GM19023 (cell line): Measurements from ENCODE around the gene RPS6KA4.
"Not testable (repeated sequence)": the region's sequence is repeated elsewhere in the genome, so short reads cannot be mapped to it uniquely, and the experiment has no call there.

Source experiments
- ATAC-seq: cut with Tn5 transposase; IDR thresholded peaks from one replicate; pipeline ENCODE4 v1.9.1; 2021; ENCODE audit warnings: mild to moderate bottlenecking, moderate library complexity; ENCODE audit not compliant: unreplicated experiment

Gene RPS6KA4

DNA sequence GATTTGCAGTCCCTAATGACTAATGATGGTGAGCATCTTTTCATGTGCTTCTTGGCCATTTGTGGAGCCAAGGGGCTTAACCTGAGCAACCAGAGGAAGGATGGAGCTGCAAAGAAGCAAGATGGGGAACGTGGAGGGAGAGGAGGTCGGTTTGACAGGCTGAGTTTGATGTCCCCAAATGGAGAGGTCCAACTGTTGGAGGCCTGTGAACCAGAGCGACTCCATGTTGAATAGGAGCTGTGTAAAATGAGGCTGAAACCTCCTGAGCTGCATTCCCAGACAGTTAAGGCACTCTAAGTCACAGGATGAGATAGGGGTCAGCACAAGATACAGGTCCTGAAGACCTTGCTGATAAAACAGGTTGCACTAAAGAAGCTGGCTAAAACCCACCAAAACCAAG lies 54.5 kb downstream of the RPS6KA4 start:
- ATAC-seq = no peak

- ATAC-seq = no peak
Measured at GRCh38 chr11:64415286-64415685, 56.3 kb downstream of the RPS6KA4 start.

- ATAC-seq = no peak
Measured at GRCh38 chr11:64415996-64416728, 57.2 kb downstream of the RPS6KA4 start.

- not testable (repeated sequence) for ATAC-seq
Measured at GRCh38 chr11:64418233-64418632, 59.3 kb downstream of the RPS6KA4 start.

GRCh38 chr11:64419257-64419790 lies 60.4 kb downstream of the RPS6KA4 start:
- ATAC-seq = no peak

- no peak for ATAC-seq
Measured at GRCh38 chr11:64419818-64420485, 61.0 kb downstream of the RPS6KA4 start.
